ENCODE data around the gene CAST. TPM values are rescaled to one million over a fixed set of nuclear protein-coding genes. Genes with fewer than 3 reads are reported as not detected.
A peak's percentile ranks its signal among the peaks of the same experiment; 100 is the strongest.
"Not testable (repeated sequence)": the region's sequence is repeated elsewhere in the genome, so short reads cannot be mapped to it uniquely, and the experiment has no call there.

The CAST gene
- total RNA-seq, 1 experiment from 2014 or later: 61.0 TPM

GRCh38 chr5:96796434-96796833 lies 134.3 kb downstream of the CAST start:
- Histone ChIP-seq H3K36me3 (no peaks in the 10 kb centered on the region), H3K4me1 (no peaks in the 10 kb centered on the region), H3K27me3 (no peaks in the 10 kb centered on the region), H3K4me3 (no peak overlapping the region), H3K9me3 (replicated peaks) (no peaks in the 10 kb centered on the region), H3K27ac (no peak overlapping the region)
- no peak for DNase-seq

GRCh38 chr5:96801718-96802117 lies 139.5 kb downstream of the CAST start:
- not testable (repeated sequence) for H3K4me3 ChIP-seq; H3K27ac ChIP-seq; H3K9me3 ChIP-seq (replicated peaks); H3K4me1 ChIP-seq; DNase-seq; H3K36me3 ChIP-seq; H3K27me3 ChIP-seq

- Histone ChIP-seq H3K4me1 (peaks cover 4% of the 10 kb centered on the region; the same call in 1 of the 2 replicates), H3K4me3 (peak overlapping the region; percentile 96), H3K27me3 (no peaks in the 10 kb centered on the region), H3K9me3 (replicated peaks) (no peaks in the 10 kb centered on the region), H3K27ac (peak overlapping the region; percentile 96), H3K36me3 (no peaks in the 10 kb centered on the region)
- peak; percentile 79 to 83 for DNase-seq
These were observed 145.0 kb downstream of the CAST start for GRCh38 chr5:96807075-96807654.

- Histone ChIP-seq H3K27me3 (no peaks in the 10 kb centered on the region), H3K4me1 (peaks cover 4% of the 10 kb centered on the region; the same call in 1 of the 2 replicates), H3K36me3 (no peaks in the 10 kb centered on the region), H3K27ac (peak overlapping the region; percentile 96; the same call in 1 of the 2 replicates), H3K9me3 (replicated peaks) (no peaks in the 10 kb centered on the region), H3K4me3 (peak overlapping the region; percentile 96)
- DNase-seq: no peak
These were observed 146.3 kb downstream of the CAST start for GRCh38 chr5:96808541-96808828.

- Histone ChIP-seq H3K4me3 (peak overlapping the region; percentile 96), H3K4me1 (peaks cover 4% of the 10 kb centered on the region; the same call in 1 of the 2 replicates), H3K27me3 (no peaks in the 10 kb centered on the region), H3K9me3 (replicated peaks) (no peaks in the 10 kb centered on the region), H3K27ac (no peak overlapping the region; the same call in 1 of the 2 replicates), H3K36me3 (no peaks in the 10 kb centered on the region)
- DNase-seq: no peak
These were observed 146.8 kb downstream of the CAST start for GRCh38 chr5:96808868-96809558.

DNA sequence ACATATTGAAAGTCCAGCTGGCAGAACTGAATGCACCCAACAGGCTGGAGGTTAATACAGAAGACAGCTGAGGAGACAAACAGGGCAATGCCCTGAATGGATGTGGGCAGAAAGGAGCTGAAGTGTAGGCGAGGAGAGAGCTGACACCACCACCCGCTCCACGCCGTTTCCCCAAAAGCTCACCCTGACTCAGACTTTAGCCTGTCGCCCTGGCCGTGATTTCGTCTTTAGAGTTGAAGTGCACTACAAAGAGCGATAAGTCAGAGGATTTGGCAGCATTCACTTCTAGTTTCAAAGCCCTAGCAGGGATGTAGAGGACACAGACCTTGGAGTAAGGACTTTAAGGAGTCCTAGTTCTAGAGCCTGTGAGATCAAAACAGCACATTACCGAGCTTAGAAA lies 147.7 kb downstream of the CAST start:
- DNase-seq: no peak
- Histone ChIP-seq H3K9me3 (replicated peaks) (no peaks in the 10 kb centered on the region), H3K27me3 (no peaks in the 10 kb centered on the region), H3K4me1 (peaks cover 4% of the 10 kb centered on the region; the same call in 1 of the 2 replicates), H3K27ac (no peak overlapping the region), H3K36me3 (no peaks in the 10 kb centered on the region), H3K4me3 (no peak overlapping the region)

GRCh38 chr5:96812851-96813250 lies 150.7 kb downstream of the CAST start:
- Histone ChIP-seq H3K27me3 (no peaks in the 10 kb centered on the region), H3K9me3 (replicated peaks) (no peaks in the 10 kb centered on the region), H3K4me3 (no peak overlapping the region), H3K4me1 (peaks cover 12% of the 10 kb centered on the region), H3K36me3 (no peaks in the 10 kb centered on the region), H3K27ac (no peak overlapping the region)
- no peak for DNase-seq

GRCh38 chr5:96814041-96814440 lies 151.9 kb downstream of the CAST start:
- no peak for DNase-seq
- no peaks in the 10 kb centered on the region for H3K27me3 ChIP-seq
- H3K4me1 ChIP-seq: peaks cover 8% of the 10 kb centered on the region
- H3K4me3 ChIP-seq: no peak overlapping the region
- H3K27ac ChIP-seq: no peak overlapping the region
- H3K36me3 ChIP-seq: no peaks in the 10 kb centered on the region
- H3K9me3 ChIP-seq (replicated peaks): no peaks in the 10 kb centered on the region

GRCh38 chr5:96816411-96816939 lies 154.3 kb downstream of the CAST start:
- no peaks in the 10 kb centered on the region for H3K9me3 ChIP-seq (replicated peaks)
- H3K27me3 ChIP-seq: no peaks in the 10 kb centered on the region
- no peaks in the 10 kb centered on the region for H3K36me3 ChIP-seq
- H3K4me3 ChIP-seq: no peak overlapping the region
- H3K4me1 ChIP-seq: peaks cover 21% of the 10 kb centered on the region
- no peak overlapping the region for H3K27ac ChIP-seq
- DNase-seq: peak; percentile 25 to 66

GRCh38 chr5:96816991-96817390 lies 154.8 kb downstream of the CAST start:
- Histone ChIP-seq H3K9me3 (replicated peaks) (no peaks in the 10 kb centered on the region), H3K4me1 (peaks cover 21% of the 10 kb centered on the region), H3K4me3 (no peak overlapping the region), H3K27me3 (no peaks in the 10 kb centered on the region), H3K27ac (no peak overlapping the region), H3K36me3 (no peaks in the 10 kb centered on the region)
- no peak for DNase-seq

GRCh38 chr5:96817506-96817905 lies 155.3 kb downstream of the CAST start:
- Histone ChIP-seq H3K4me1 (peaks cover 21% of the 10 kb centered on the region), H3K4me3 (no peak overlapping the region), H3K27ac (no peak overlapping the region), H3K36me3 (no peaks in the 10 kb centered on the region), H3K9me3 (replicated peaks) (no peaks in the 10 kb centered on the region), H3K27me3 (no peaks in the 10 kb centered on the region)
- no peak for DNase-seq

GRCh38 chr5:96818125-96818788 lies 156.1 kb downstream of the CAST start:
- H3K9me3 ChIP-seq (replicated peaks): no peaks in the 10 kb centered on the region
- no peak for DNase-seq
- H3K4me3 ChIP-seq: no peak overlapping the region
- no peaks in the 10 kb centered on the region for H3K36me3 ChIP-seq
- peaks cover 21% of the 10 kb centered on the region for H3K4me1 ChIP-seq
- no peak overlapping the region for H3K27ac ChIP-seq
- no peaks in the 10 kb centered on the region for H3K27me3 ChIP-seq

DNA sequence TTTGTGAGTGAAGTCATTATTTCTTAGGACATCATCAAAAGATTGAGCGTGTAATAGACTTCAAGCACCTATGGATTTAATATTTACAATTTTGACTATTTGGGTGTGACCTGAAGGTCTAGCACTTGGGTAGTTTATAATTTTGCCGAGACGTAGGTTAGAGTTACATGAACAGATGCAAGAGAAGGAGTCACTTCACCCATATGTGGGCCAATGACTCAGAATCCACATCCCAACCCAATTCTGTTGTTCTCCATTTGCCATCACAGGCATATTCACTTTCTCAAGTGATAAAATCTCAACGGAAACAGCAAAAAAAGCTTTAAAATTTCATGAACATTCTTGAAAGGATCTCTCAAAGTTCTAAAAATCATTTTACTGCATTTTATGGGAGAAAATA lies 157.6 kb downstream of the CAST start:
- Histone ChIP-seq H3K27me3 (no peaks in the 10 kb centered on the region), H3K4me1 (peaks cover 25% of the 10 kb centered on the region), H3K27ac (no peak overlapping the region), H3K36me3 (no peaks in the 10 kb centered on the region), H3K9me3 (replicated peaks) (no peaks in the 10 kb centered on the region), H3K4me3 (no peak overlapping the region)
- no peak for DNase-seq

DNA sequence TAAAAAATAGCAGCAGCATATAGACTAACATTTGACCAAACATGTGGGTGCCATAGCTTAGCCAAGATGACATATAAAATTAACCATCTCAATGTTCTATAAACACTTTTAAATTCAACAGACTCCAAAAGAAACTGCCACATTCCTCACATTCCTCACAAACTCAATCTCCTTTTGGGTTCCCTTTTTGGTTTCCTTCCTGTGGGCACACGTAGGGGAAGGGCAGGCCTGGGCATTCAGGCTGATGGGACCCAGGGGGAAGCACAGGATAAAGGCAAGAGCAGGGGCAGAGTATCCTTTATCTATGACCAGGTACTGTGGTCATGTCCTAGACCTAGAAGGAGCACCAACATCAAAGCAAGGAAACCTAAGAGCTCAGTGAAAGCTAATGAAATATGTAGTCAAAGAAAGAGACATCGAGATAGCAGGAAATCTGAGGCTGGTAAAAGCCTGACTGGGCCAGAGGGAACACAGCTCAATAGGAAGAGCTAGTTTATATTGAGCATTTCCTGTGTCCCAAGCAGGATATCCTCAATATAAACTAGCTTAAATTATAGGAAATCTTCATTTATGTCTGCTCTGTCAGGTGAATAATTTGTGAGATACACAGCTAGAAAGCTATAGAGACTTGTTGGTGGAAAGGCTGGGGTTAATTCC lies 159.2 kb downstream of the CAST start:
- no peak overlapping the region for H3K27ac ChIP-seq
- no peaks in the 10 kb centered on the region for H3K27me3 ChIP-seq
- H3K4me1 ChIP-seq: peaks cover 22% of the 10 kb centered on the region
- no peak for DNase-seq
- no peak overlapping the region for H3K4me3 ChIP-seq
- no peaks in the 10 kb centered on the region for H3K9me3 ChIP-seq (replicated peaks)
- no peaks in the 10 kb centered on the region for H3K36me3 ChIP-seq
